Testis (tissue), 2 donors: ENCODE measurements around the gene PHF21A.

Experiments
- POLR2A ChIP-seq: fragments of 450-650 bp; IDR thresholded peaks from one replicate; pipeline ENCODE4 v1.6.1; 2017; ENCODE audit warnings: antibody characterized with exemption, mild to moderate bottlenecking, moderate library complexity
- TF ChIP-seq, protein P1 (sequence below), 3 experiments: fragments of 450-650 bp in 2 of 3; fragments of 200-600 bp in 1 of 3; sonication (generic) in 1 of 3; IDR thresholded peaks; one replicate each; pipeline ENCODE4 v1.5.1; 2016 to 2019; ENCODE audit warnings: antibody characterized with exemption in 3 of 3, mild to moderate bottlenecking in 2 of 3, moderate library complexity in 1 of 3

- TF ChIP-seq, protein P1, sequence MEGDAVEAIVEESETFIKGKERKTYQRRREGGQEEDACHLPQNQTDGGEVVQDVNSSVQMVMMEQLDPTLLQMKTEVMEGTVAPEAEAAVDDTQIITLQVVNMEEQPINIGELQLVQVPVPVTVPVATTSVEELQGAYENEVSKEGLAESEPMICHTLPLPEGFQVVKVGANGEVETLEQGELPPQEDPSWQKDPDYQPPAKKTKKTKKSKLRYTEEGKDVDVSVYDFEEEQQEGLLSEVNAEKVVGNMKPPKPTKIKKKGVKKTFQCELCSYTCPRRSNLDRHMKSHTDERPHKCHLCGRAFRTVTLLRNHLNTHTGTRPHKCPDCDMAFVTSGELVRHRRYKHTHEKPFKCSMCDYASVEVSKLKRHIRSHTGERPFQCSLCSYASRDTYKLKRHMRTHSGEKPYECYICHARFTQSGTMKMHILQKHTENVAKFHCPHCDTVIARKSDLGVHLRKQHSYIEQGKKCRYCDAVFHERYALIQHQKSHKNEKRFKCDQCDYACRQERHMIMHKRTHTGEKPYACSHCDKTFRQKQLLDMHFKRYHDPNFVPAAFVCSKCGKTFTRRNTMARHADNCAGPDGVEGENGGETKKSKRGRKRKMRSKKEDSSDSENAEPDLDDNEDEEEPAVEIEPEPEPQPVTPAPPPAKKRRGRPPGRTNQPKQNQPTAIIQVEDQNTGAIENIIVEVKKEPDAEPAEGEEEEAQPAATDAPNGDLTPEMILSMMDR (IDR thresholded peaks at IDR 0.05) = no peak
- no peak for TF ChIP-seq POLR2A
Measured at GRCh38 chr11:45995342-45995734, 125.9 kb downstream of the PHF21A start.
